IPS-NIHi7 (cell line): ENCODE results near the gene SYCE1L.

Experiments
- DNase-seq: peaks from one replicate; pipeline ENCODE4 v3.0.0; 2012; ENCODE audit warnings: mixed read lengths; ENCODE audit errors: extremely low spot score

SYCE1L gene

GRCh38 chr16:77250400-77250799, 51.2 kb downstream of the SYCE1L start:
- no peak for DNase-seq
